HepG2 (cell line): ENCODE results near the gene ADCY5. TPM values are rescaled to one million over a fixed set of nuclear protein-coding genes. Genes with fewer than 3 reads are reported as not detected.

Experiments used
- ATAC-seq: fragments of 200-7000 bp; cut with Tn5 transposase; 3 replicates; pipeline ENCODE4 v1.9.1; 2020; ENCODE audit warnings: mild to moderate bottlenecking, moderate library complexity
- BruUV-seq: library from RNA; stranded (reverse); fragments of 400-500 nt; replicated peaks from 2 replicates; lab custom pipeline; 2021; lab: Mats Ljungman, UMichigan
- CTCF ChIA-PET: fragments of 300-600 bp; formaldehyde crosslinking; extraction: SDS; loops from one replicate; lab custom pipeline; 2021; ENCODE audit warnings: low total read pairs, inconsistent platforms, low intra/inter-chr PET ratio; lab: Yijun Ruan, JAX
- POLR2A ChIA-PET: fragments of 350-600 bp; sonication (Branson Sonifier 250); formaldehyde crosslinking; loops from one replicate; lab custom pipeline; 2020; ENCODE audit warnings: antibody characterized with exemption, inconsistent platforms; lab: Yijun Ruan, JAX
- DNase-seq: peaks from one replicate; pipeline ENCODE4 v3.0.0-alpha.2; 2015; ENCODE audit warnings: low spot score
- FAIRE-seq: peaks from 3 replicates; lab custom pipeline; 2011; peaks lifted over from hg19 to GRCh38; lab: Jason Lieb, UNC
- H2AFZ ChIP-seq: one replicate; pipeline ENCODE4 v1.6.1; 2011; ENCODE audit warnings: low read length, inconsistent platforms
- H3K27ac ChIP-seq: fragments of 300-600 bp; 3 replicates; pipeline ENCODE4 v1.8.0; 2011; ENCODE audit warnings: mixed run types, mild to moderate bottlenecking, mixed read lengths, low read length, inconsistent platforms; ENCODE audit not compliant: insufficient read depth; ENCODE audit errors: extremely low read length
- H3K27me3 ChIP-seq, 2 experiments: fragments of 200-600 bp in 1 of 2; 2 replicates in 1 of 2; 3 replicates in 1 of 2; pipeline versions ENCODE4 v1.6.0 to v1.8.0; 2011; ENCODE audit warnings: low read length in 2 of 2, mild to moderate bottlenecking in 2 of 2, moderate library complexity in 2 of 2, inconsistent platforms in 1 of 2; ENCODE audit not compliant: insufficient read depth in 2 of 2, control insufficient read depth in 1 of 2
- H3K36me3 ChIP-seq, 2 experiments: fragments of 200-600 bp in 1 of 2; replicated peaks in 1 of 2; 2 replicates in 1 of 2; 3 replicates in 1 of 2; pipeline versions ENCODE4 v1.5.1 to v1.8.0; 2011; ENCODE audit warnings: low read length in 2 of 2, inconsistent platforms in 1 of 2; ENCODE audit not compliant: insufficient read depth in 2 of 2, control insufficient read depth in 1 of 2
- H3K4me1 ChIP-seq: 2 replicates; pipeline ENCODE4 v1.5.1; 2012; ENCODE audit warnings: low read length, inconsistent platforms; ENCODE audit not compliant: insufficient read depth
- H3K4me2 ChIP-seq: 2 replicates; pipeline ENCODE4 v1.6.0; 2011; ENCODE audit warnings: low read depth, low read length, inconsistent platforms
- H3K4me3 ChIP-seq, 3 experiments: fragments of 200-600 bp in 1 of 3; sonication (generic), shearing (Covaris generic) in 1 of 3; replicated peaks in 1 of 3; 2 replicates each; pipeline ENCODE4 v1.5.1; 2011 to 2016; ENCODE audit warnings: low read length in 3 of 3, inconsistent platforms in 2 of 3, low read depth in 2 of 3, mild to moderate bottlenecking in 2 of 3, control low read depth in 1 of 3, mixed read lengths in 1 of 3; ENCODE audit not compliant: insufficient read depth in 1 of 3
- H3K79me2 ChIP-seq: one replicate; pipeline ENCODE4 v1.6.1; 2011; ENCODE audit warnings: low read length, inconsistent platforms; ENCODE audit not compliant: insufficient read depth
- H3K9ac ChIP-seq: 2 replicates; pipeline ENCODE4 v1.6.0; 2011; ENCODE audit warnings: mild to moderate bottlenecking, low read depth, low read length, inconsistent platforms; ENCODE audit not compliant: insufficient read depth
- H3K9me3 ChIP-seq: 2 replicates; pipeline ENCODE4 v1.5.1; 2012; ENCODE audit warnings: mild to moderate bottlenecking, low read length
- H4K20me1 ChIP-seq: 2 replicates; pipeline ENCODE4 v1.6.0; 2011; ENCODE audit warnings: inconsistent platforms, mild to moderate bottlenecking, low read length, moderate library complexity; ENCODE audit not compliant: insufficient read depth
- ARID4A ChIP-seq: sonication (generic); formaldehyde crosslinking; IDR thresholded peaks from 2 replicates; pipeline ENCODE4 v1.5.0; 2020; ENCODE audit warnings: mild to moderate bottlenecking, missing genetic modification reagents, borderline replicate concordance
- ARNT ChIP-seq: fragments of 450-650 bp; IDR thresholded peaks from 2 replicates; pipeline ENCODE4 v1.6.1; 2017
- DMAP1 ChIP-seq: IDR thresholded peaks from 2 replicates; pipeline ENCODE4 v1.6.1; 2016
- EEA1 ChIP-seq: sonication (generic); formaldehyde crosslinking; IDR thresholded peaks from 2 replicates; pipeline ENCODE4 v1.5.1; 2020; ENCODE audit warnings: mild to moderate bottlenecking, missing genetic modification reagents, borderline replicate concordance
- FOXP1 ChIP-seq, 2 experiments: fragments of 450-650 bp in 1 of 2; IDR thresholded peaks; 2 replicates each; pipeline ENCODE4 v1.6.1; 2017 to 2018; ENCODE audit warnings: antibody characterized with exemption in 1 of 2
- HMGXB3 ChIP-seq: sonication (generic); formaldehyde crosslinking; IDR thresholded peaks from 2 replicates; pipeline ENCODE4 v1.4.0; 2020; ENCODE audit warnings: missing genetic modification reagents, borderline replicate concordance
- KDM3A ChIP-seq: IDR thresholded peaks from 2 replicates; pipeline ENCODE4 v1.6.1; 2018; ENCODE audit warnings: low read depth, missing compliant biosample characterization
- NPAS2 ChIP-seq: sonication (generic); formaldehyde crosslinking; IDR thresholded peaks from 2 replicates; pipeline ENCODE4 v1.8.0; 2022; ENCODE audit warnings: mild to moderate bottlenecking, missing genetic modification reagents, borderline replicate concordance
- NR3C1 ChIP-seq: sonication (generic); formaldehyde crosslinking; IDR thresholded peaks from 2 replicates; pipeline ENCODE4 v1.4.0; 2020; ENCODE audit warnings: missing genetic modification reagents
- PITX1 ChIP-seq: sonication (generic); formaldehyde crosslinking; IDR thresholded peaks from 2 replicates; pipeline ENCODE4 v1.5.1; 2020; ENCODE audit warnings: mild to moderate bottlenecking, missing genetic modification reagents
- THAP8 ChIP-seq: sonication (generic); formaldehyde crosslinking; IDR thresholded peaks from 2 replicates; pipeline ENCODE4 v1.5.1; 2020; ENCODE audit warnings: missing genetic modification reagents, mild to moderate bottlenecking, borderline replicate concordance
- ZBTB21 ChIP-seq: sonication (generic); formaldehyde crosslinking; IDR thresholded peaks from 2 replicates; pipeline ENCODE4 v1.4.0; 2020; ENCODE audit warnings: missing genetic modification reagents
- ZBTB25 ChIP-seq: IDR thresholded peaks from 2 replicates; pipeline ENCODE4 v1.6.1; 2018; ENCODE audit warnings: missing genetic modification reagents
- ZNF296 ChIP-seq: sonication (generic); formaldehyde crosslinking; conservative IDR thresholded peaks from 2 replicates; pipeline ENCODE4 v1.5.0; 2020; ENCODE audit warnings: mild to moderate bottlenecking, missing genetic modification reagents
- ZSCAN22 ChIP-seq: sonication (generic); formaldehyde crosslinking; IDR thresholded peaks from 2 replicates; pipeline ENCODE4 v1.4.0; 2020; ENCODE audit warnings: mild to moderate bottlenecking, missing genetic modification reagents
- WGBS: methylation state at CpG from one replicate; pipeline ENCODE4 v1.1.6; 2017; ENCODE audit warnings: low lambda C conversion rate; 5-methylcytosine and 5-hydroxymethylcytosine counted together
- in situ Hi-C: cut with HindIII; loops from 2 replicates; pipeline ENCODE4 v1.10.0; 2017; ENCODE audit warnings: low pct_unique_long_range_greater_than_20kb; ENCODE audit not compliant: extremely low pct_ligation_motif_present
- intact Hi-C: fragments of 100-400 bp; cut with micrococcal nuclease; formaldehyde crosslinking; loops from one replicate; pipeline ENCODE4 v1.10.0; 2022; ENCODE audit not compliant: unreplicated experiment
- polyA plus RNA-seq, 8 experiments: library from polyadenylated mRNA; depleted of rRNA in 3 of 8; stranded (reverse) in 7 of 8; unstranded in 1 of 8; fragments of >200 nt; fragmentation: Illumina TruSeq in 4 of 8; extraction: Trizol in 4 of 8; gene quantifications; 2 replicates each; pipeline versions ENCODE4 v1.2.1 to v1.2.3, GENCODE V29; 2011 to 2016; ENCODE audit warnings: low read depth in 4 of 8, missing spikeins in 1 of 8, mixed read lengths in 1 of 8; ENCODE audit not compliant: insufficient read depth in 1 of 8
- total RNA-seq, 5 experiments: library from RNA; depleted of rRNA; stranded (reverse); fragments of >200 nt; fragmentation: Illumina TruSeq; extraction: Trizol; gene quantifications; 2 replicates each; pipeline ENCODE4 v1.2.3, GENCODE V29; 2016; ENCODE audit warnings: low read depth in 1 of 5

Gene ADCY5
- total and polyA plus RNA-seq, 2 of the 13 experiments (the other 11 are each of a cell fraction or from before 2014, with no cell fraction given): not detected

- peaks cover 0 to 2% of the 10 kb centered on the region in 2 experiments; a peak in 2 of 5 replicates for H3K36me3 ChIP-seq
- H3K79me2 ChIP-seq: no peaks in the 10 kb centered on the region
- ATAC-seq: no peak
- 97% methylated on average over 3 of the region's 3 CpGs for WGBS
- no peak overlapping the region for H3K27ac ChIP-seq
- H2AFZ ChIP-seq: no peak overlapping the region
- ChIA-PET POLR2A (no interaction called here), CTCF (no interaction called here)
- no peaks in the 10 kb centered on the region for H3K4me1 ChIP-seq
- no TSS peak for BruUV-seq
- no peaks in the 10 kb centered on the region for H3K9me3 ChIP-seq
- no peaks in the 10 kb centered on the region for H4K20me1 ChIP-seq
- no peak overlapping the region for H3K4me2 ChIP-seq
- DNase-seq: no peak
- intact Hi-C loops (no loop called here), in situ Hi-C loops (no loop called here)
- no peaks in the 10 kb centered on the region for H3K27me3 ChIP-seq
- H3K4me3 ChIP-seq: no peak overlapping the region
- no peak overlapping the region for H3K9ac ChIP-seq
- FAIRE-seq: no peak
- TF ChIP-seq KDM3A (no peak), NPAS2 (no peak), ARNT (no peak), FOXP1 (IDR thresholded peaks at IDR 0.05) (no peak), FOXP1 (CRISPR knock-in tag; IDR thresholded peaks at IDR 0.05) (no peak), ZNF296 (no peak), ARID4A (CRISPR knock-in tag) (no peak), NR3C1 (no peak), ZBTB25 (CRISPR knock-in tag) (no peak), ZSCAN22 (CRISPR knock-in tag) (no peak), HMGXB3 (CRISPR knock-in tag) (no peak), DMAP1 (CRISPR knock-in tag) (no peak), PITX1 (CRISPR knock-in tag) (no peak), ZBTB21 (CRISPR knock-in tag) (no peak), EEA1 (CRISPR knock-in tag) (no peak), THAP8 (CRISPR knock-in tag) (no peak)
Observed at GRCh38 chr3:123236902-123237301, 212.0 kb downstream of the ADCY5 start.
